H1 (cell line): ENCODE measurements around the gene DOCK8. TPM values are rescaled to one million over a fixed set of nuclear protein-coding genes. Genes with fewer than 3 reads are reported as not detected.

ENCODE experiments used
- KDM4A ChIP-seq: IDR thresholded peaks from one replicate; pipeline ENCODE4 v1.7.1; 2012; ENCODE audit warnings: low read depth, mild to moderate bottlenecking, moderate library complexity, low read length, inconsistent platforms; ENCODE audit not compliant: severe bottlenecking
- RNF2 ChIP-seq: fragments of 200-900, 300-1000 bp; sonication (generic); IDR thresholded peaks from 2 replicates; pipeline ENCODE4 v1.7.1; 2016; ENCODE audit warnings: borderline replicate concordance, low read depth, mild to moderate bottlenecking, antibody characterized with exemption, low read length; ENCODE audit not compliant: poor library complexity, severe bottlenecking; ENCODE audit errors: missing control alignments
- SIN3A ChIP-seq, 2 experiments: IDR thresholded peaks in 1 of 2; conservative IDR thresholded peaks in 1 of 2; 2 replicates each; pipeline ENCODE4 v1.6.1; 2011 to 2012; ENCODE audit warnings: low read length in 2 of 2, improper control_type of control experiment in 1 of 2, low read depth in 1 of 2, mild to moderate bottlenecking in 1 of 2
- polyA plus RNA-seq, 7 experiments: library from polyadenylated mRNA; depleted of rRNA in 3 of 7; stranded (reverse) in 5 of 7; unstranded in 2 of 7; fragments of >200 nt in 5 of 7; fragments of 200-250 nt in 2 of 7; gene quantifications; 1 replicate in 5 of 7; 2 replicates in 1 of 7; 4 replicates in 1 of 7; pipeline versions ENCODE4 v1.2.1 to v1.2.3, GENCODE V29; 2011 to 2013; ENCODE audit warnings: missing spikeins in 2 of 7, mixed read lengths in 2 of 7
- total RNA-seq: library from RNA; stranded (reverse); fragmentation: NEBNext Ultra II Directional; extraction: Animal tissue kit (Norgen Biotek cat#: 25700); gene quantifications from 2 replicates; pipeline ENCODE4 v1.2.1, GENCODE V29; 2021

DOCK8 gene
- total and polyA plus RNA-seq, 2 of the 8 experiments (the other 6 are each of a cell fraction or from before 2014, with no cell fraction given), result 0.57 to 2.0 TPM

GRCh38 chr9:269081-269711, 54.5 kb downstream of the DOCK8 start (continued):
- TF ChIP-seq RNF2 (no peak), SIN3A (conservative IDR thresholded peaks at IDR 0.05 in 1 of 2, IDR thresholded peaks at IDR 0.05 in 1 of 2; ENCODE audit: low read depth in 1 of 2, low read length in 2 of 2) (no peak), KDM4A (no peak)
